B cell (primary cell): ENCODE measurements around the gene BRAF.

Experiments
- CTCF ChIP-seq: fragments of 200-600 bp; IDR thresholded peaks from one replicate; pipeline ENCODE4 v1.8.0; 2022; ENCODE audit warnings: antibody characterized with exemption, mild to moderate bottlenecking
- EZH2 ChIP-seq: IDR thresholded peaks from 2 replicates; pipeline ENCODE4 v1.6.1; 2012; ENCODE audit warnings: borderline replicate concordance, low read depth, mild to moderate bottlenecking, moderate library complexity, low read length; ENCODE audit not compliant: insufficient read depth, poor library complexity, severe bottlenecking

GRCh38 chr7:140698477-140698876, 226.3 kb downstream of the BRAF start:
- TF ChIP-seq EZH2 (no peak), CTCF (no peak)
